ENCODE measurements around the gene MYOZ3. TPM values are rescaled to one million over a fixed set of nuclear protein-coding genes. Genes with fewer than 3 reads are reported as not detected.

MYOZ3 gene
- total and polyA plus RNA-seq, 10 of the 15 experiments (the other 5 are each of a cell fraction or from before 2014, with no cell fraction given): 0.04 to 1.1 (median 0.10) TPM; not detected in 4

GRCh38 chr5:150612405-150612804 is 48.6 kb upstream of the MYOZ3 start (continued):
- TF ChIP-seq, protein P1, sequence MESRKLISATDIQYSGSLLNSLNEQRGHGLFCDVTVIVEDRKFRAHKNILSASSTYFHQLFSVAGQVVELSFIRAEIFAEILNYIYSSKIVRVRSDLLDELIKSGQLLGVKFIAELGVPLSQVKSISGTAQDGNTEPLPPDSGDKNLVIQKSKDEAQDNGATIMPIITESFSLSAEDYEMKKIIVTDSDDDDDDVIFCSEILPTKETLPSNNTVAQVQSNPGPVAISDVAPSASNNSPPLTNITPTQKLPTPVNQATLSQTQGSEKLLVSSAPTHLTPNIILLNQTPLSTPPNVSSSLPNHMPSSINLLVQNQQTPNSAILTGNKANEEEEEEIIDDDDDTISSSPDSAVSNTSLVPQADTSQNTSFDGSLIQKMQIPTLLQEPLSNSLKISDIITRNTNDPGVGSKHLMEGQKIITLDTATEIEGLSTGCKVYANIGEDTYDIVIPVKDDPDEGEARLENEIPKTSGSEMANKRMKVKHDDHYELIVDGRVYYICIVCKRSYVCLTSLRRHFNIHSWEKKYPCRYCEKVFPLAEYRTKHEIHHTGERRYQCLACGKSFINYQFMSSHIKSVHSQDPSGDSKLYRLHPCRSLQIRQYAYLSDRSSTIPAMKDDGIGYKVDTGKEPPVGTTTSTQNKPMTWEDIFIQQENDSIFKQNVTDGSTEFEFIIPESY (IDR thresholded peaks at IDR 0.05): no peak
- TF ChIP-seq NR2C1 (IDR thresholded peaks at IDR 0.05): no peak
- no peak for TF ChIP-seq PML (IDR thresholded peaks at IDR 0.05; ENCODE audit: low read length)
- no peak for TF ChIP-seq JUNB (IDR thresholded peaks at IDR 0.05)
- no peak for TF ChIP-seq ATF7 (IDR thresholded peaks at IDR 0.05; ENCODE audit: low read depth)
- TF ChIP-seq STAT1 (conservative IDR thresholded peaks at IDR 0.05): no peak
- TF ChIP-seq, protein P2, sequence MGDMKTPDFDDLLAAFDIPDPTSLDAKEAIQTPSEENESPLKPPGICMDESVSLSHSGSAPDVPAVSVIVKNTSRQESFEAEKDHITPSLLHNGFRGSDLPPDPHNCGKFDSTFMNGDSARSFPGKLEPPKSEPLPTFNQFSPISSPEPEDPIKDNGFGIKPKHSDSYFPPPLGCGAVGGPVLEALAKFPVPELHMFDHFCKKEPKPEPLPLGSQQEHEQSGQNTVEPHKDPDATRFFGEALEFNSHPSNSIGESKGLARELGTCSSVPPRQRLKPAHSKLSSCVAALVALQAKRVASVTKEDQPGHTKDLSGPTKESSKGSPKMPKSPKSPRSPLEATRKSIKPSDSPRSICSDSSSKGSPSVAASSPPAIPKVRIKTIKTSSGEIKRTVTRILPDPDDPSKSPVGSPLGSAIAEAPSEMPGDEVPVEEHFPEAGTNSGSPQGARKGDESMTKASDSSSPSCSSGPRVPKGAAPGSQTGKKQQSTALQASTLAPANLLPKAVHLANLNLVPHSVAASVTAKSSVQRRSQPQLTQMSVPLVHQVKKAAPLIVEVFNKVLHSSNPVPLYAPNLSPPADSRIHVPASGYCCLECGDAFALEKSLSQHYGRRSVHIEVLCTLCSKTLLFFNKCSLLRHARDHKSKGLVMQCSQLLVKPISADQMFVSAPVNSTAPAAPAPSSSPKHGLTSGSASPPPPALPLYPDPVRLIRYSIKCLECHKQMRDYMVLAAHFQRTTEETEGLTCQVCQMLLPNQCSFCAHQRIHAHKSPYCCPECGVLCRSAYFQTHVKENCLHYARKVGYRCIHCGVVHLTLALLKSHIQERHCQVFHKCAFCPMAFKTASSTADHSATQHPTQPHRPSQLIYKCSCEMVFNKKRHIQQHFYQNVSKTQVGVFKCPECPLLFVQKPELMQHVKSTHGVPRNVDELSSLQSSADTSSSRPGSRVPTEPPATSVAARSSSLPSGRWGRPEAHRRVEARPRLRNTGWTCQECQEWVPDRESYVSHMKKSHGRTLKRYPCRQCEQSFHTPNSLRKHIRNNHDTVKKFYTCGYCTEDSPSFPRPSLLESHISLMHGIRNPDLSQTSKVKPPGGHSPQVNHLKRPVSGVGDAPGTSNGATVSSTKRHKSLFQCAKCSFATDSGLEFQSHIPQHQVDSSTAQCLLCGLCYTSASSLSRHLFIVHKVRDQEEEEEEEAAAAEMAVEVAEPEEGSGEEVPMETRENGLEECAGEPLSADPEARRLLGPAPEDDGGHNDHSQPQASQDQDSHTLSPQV (IDR thresholded peaks at IDR 0.05): no peak
- TF ChIP-seq EZH2 (IDR thresholded peaks at IDR 0.05; ENCODE audit: borderline replicate concordance, control insufficient read depth, low read depth, low read length): no peak
